Tibial nerve (tissue), 4 donors: ENCODE results near the gene ATRNL1. TPM values are rescaled to one million over a fixed set of nuclear protein-coding genes. Genes with fewer than 3 reads are reported as not detected.

ENCODE experiments used
- DNase-seq, 2 donors: peaks; one replicate each; pipeline ENCODE4 v3.0.0-alpha.2; 2019; ENCODE audit warnings: low spot score in 2 of 2
- H3K27ac ChIP-seq, 4 donors: fragments of 200-600 bp; sonication (generic) in 3 of 4; one replicate each; pipeline ENCODE4 v1.5.1; 2017 to 2019; ENCODE audit warnings: mild to moderate bottlenecking in 1 of 4
- H3K27me3 ChIP-seq, 2 donors: fragments of 200-600 bp; sonication (generic) in 1 of 2; one replicate each; pipeline versions ENCODE4 v1.5.1 to v1.6.0; 2017 to 2019
- H3K36me3 ChIP-seq, 3 donors: fragments of 200-600 bp; sonication (generic); one replicate each; pipeline ENCODE4 v1.5.1; 2018 to 2019
- H3K4me1 ChIP-seq, 4 donors: fragments of 200-600 bp; sonication (generic) in 3 of 4; one replicate each; pipeline ENCODE4 v1.5.1; 2017 to 2019
- H3K4me3 ChIP-seq, 4 donors: fragments of 200-600 bp; sonication (generic) in 3 of 4; one replicate each; pipeline ENCODE4 v1.5.1; 2017 to 2019; ENCODE audit warnings: mild to moderate bottlenecking in 1 of 4, moderate library complexity in 1 of 4
- H3K9me3 ChIP-seq, 4 donors: fragments of 200-600 bp; sonication (generic) in 3 of 4; one replicate each; pipeline ENCODE4 v1.5.1; 2017 to 2019
- CTCF ChIP-seq, 5 experiments: fragments of 200-600 bp in 3 of 5; fragments of 450-650 bp in 2 of 5; sonication (generic) in 3 of 5; IDR thresholded peaks; one replicate each; pipeline ENCODE4 v1.5.1; 2016 to 2019; ENCODE audit warnings: antibody characterized with exemption in 5 of 5, mild to moderate bottlenecking in 3 of 5, moderate library complexity in 2 of 5
- EP300 ChIP-seq, 2 donors: sonication (generic); formaldehyde crosslinking; IDR thresholded peaks; one replicate each; pipeline ENCODE4 v1.6.1; 2017; ENCODE audit warnings: antibody characterized with exemption in 2 of 2, mild to moderate bottlenecking in 1 of 2
- POLR2A ChIP-seq, 2 donors: fragments of 450-650 bp; IDR thresholded peaks; one replicate each; pipeline ENCODE4 v1.6.1; 2017; ENCODE audit warnings: antibody characterized with exemption in 2 of 2, mild to moderate bottlenecking in 2 of 2, moderate library complexity in 2 of 2
- WGBS, 2 donors: methylation state at CpG; one replicate each; pipeline ENCODE4 v1.1.5; 2018; 5-methylcytosine and 5-hydroxymethylcytosine counted together
- total RNA-seq, 4 donors: library from RNA; depleted of rRNA; stranded (reverse); fragments of >200 nt; gene quantifications; one replicate each; pipeline ENCODE4 v1.1.0, GENCODE V29; 2016

The ATRNL1 gene
- total RNA-seq, 4 donors from 2014 or later, result 1.0 to 5.4 (median 2.7) TPM

GRCh38 chr10:115969591-115969990 lies 876.4 kb downstream of the ATRNL1 start:
- Histone ChIP-seq H3K36me3 (no peaks in the 10 kb centered on the region), H3K4me1 (no peaks in the 10 kb centered on the region), H3K27ac (no peak overlapping the region), H3K9me3 (no peaks in the 10 kb centered on the region), H3K27me3 (no peaks in the 10 kb centered on the region), H3K4me3 (no peak overlapping the region)
- no peak for TF ChIP-seq CTCF (IDR thresholded peaks at IDR 0.05)
- WGBS, 2 donors, result 77 to 78% methylated on average over 11 of the region's 11 CpGs
- no peak for DNase-seq

GRCh38 chr10:115971921-115972320 lies 878.8 kb downstream of the ATRNL1 start:
- Histone ChIP-seq H3K36me3 (no peaks in the 10 kb centered on the region), H3K4me3 (no peak overlapping the region), H3K27me3 (no peaks in the 10 kb centered on the region), H3K27ac (no peak overlapping the region), H3K9me3 (no peaks in the 10 kb centered on the region), H3K4me1 (no peaks in the 10 kb centered on the region)
- no peak for TF ChIP-seq POLR2A (IDR thresholded peaks at IDR 0.05)
- no peak for TF ChIP-seq EP300 (IDR thresholded peaks at IDR 0.05)
- WGBS, 2 donors, result 83 to 87% methylated on average over 6 of the region's 6 CpGs
- DNase-seq, result no peak

GRCh38 chr10:115972426-115972825 lies 879.3 kb downstream of the ATRNL1 start:
- Histone ChIP-seq H3K4me1 (no peaks in the 10 kb centered on the region), H3K4me3 (no peak overlapping the region), H3K27me3 (no peaks in the 10 kb centered on the region), H3K9me3 (no peaks in the 10 kb centered on the region), H3K36me3 (no peaks in the 10 kb centered on the region), H3K27ac (no peak overlapping the region)
- WGBS, 2 donors, result 79 to 86% methylated on average over 11 of the region's 11 CpGs
- no peak for DNase-seq
- no peak for TF ChIP-seq POLR2A (IDR thresholded peaks at IDR 0.05)
- TF ChIP-seq CTCF (IDR thresholded peaks at IDR 0.05), result no peak
- TF ChIP-seq EP300 (IDR thresholded peaks at IDR 0.05), result no peak

GRCh38 chr10:115974351-115974750 lies 881.2 kb downstream of the ATRNL1 start:
- Histone ChIP-seq H3K27me3 (no peaks in the 10 kb centered on the region), H3K9me3 (no peaks in the 10 kb centered on the region), H3K4me3 (no peak overlapping the region), H3K36me3 (no peaks in the 10 kb centered on the region), H3K4me1 (no peaks in the 10 kb centered on the region), H3K27ac (no peak overlapping the region)
- 90 to 95% methylated on average over 4 of the region's 4 CpGs for WGBS, 2 donors
- TF ChIP-seq EP300 (IDR thresholded peaks at IDR 0.05) (no peak), CTCF (IDR thresholded peaks at IDR 0.05) (no peak), POLR2A (IDR thresholded peaks at IDR 0.05) (no peak)
- no peak for DNase-seq

GRCh38 chr10:115974816-115975430 lies 881.8 kb downstream of the ATRNL1 start:
- H3K9me3 ChIP-seq, result no peaks in the 10 kb centered on the region
- H3K27me3 ChIP-seq, result no peaks in the 10 kb centered on the region
- H3K4me3 ChIP-seq, result no peak overlapping the region
- H3K36me3 ChIP-seq, result no peaks in the 10 kb centered on the region
- TF ChIP-seq CTCF (IDR thresholded peaks at IDR 0.05), result no peak
- no peak for TF ChIP-seq POLR2A (IDR thresholded peaks at IDR 0.05)
- no peak for TF ChIP-seq EP300 (IDR thresholded peaks at IDR 0.05)
- no peaks in the 10 kb centered on the region for H3K4me1 ChIP-seq
- WGBS, 2 donors, result 58 to 68% methylated on average over 9 of the region's 9 CpGs
- H3K27ac ChIP-seq, result no peak overlapping the region
- no peak for DNase-seq

- H3K36me3 ChIP-seq, result no peaks in the 10 kb centered on the region
- no peak for DNase-seq
- peaks cover 0 to 3% (median 0%) of the 10 kb centered on the region in 4 donors for H3K4me1 ChIP-seq
- H3K4me3 ChIP-seq, result no peak overlapping the region
- 71 to 81% methylated on average over 4 of the region's 4 CpGs for WGBS, 2 donors
- H3K9me3 ChIP-seq, result no peaks in the 10 kb centered on the region
- no peaks in the 10 kb centered on the region for H3K27me3 ChIP-seq
- no peak overlapping the region for H3K27ac ChIP-seq
- TF ChIP-seq POLR2A (IDR thresholded peaks at IDR 0.05) (no peak), EP300 (IDR thresholded peaks at IDR 0.05) (no peak), CTCF (IDR thresholded peaks at IDR 0.05) (no peak)
Measured at GRCh38 chr10:115975506-115975905, 882.3 kb downstream of the ATRNL1 start.
